Inflammatory macrophage (primary cell): Measurements from ENCODE around the gene ZNF792.
"Not testable (repeated sequence)": the region's sequence is repeated elsewhere in the genome, so short reads cannot be mapped to it uniquely, and the experiment has no call there.

Experiments
- DNase-seq, 2 donors: peaks; one replicate each; pipeline ENCODE4 v3.0.0-alpha.2; 2020 to 2022

ZNF792 gene

DNA sequence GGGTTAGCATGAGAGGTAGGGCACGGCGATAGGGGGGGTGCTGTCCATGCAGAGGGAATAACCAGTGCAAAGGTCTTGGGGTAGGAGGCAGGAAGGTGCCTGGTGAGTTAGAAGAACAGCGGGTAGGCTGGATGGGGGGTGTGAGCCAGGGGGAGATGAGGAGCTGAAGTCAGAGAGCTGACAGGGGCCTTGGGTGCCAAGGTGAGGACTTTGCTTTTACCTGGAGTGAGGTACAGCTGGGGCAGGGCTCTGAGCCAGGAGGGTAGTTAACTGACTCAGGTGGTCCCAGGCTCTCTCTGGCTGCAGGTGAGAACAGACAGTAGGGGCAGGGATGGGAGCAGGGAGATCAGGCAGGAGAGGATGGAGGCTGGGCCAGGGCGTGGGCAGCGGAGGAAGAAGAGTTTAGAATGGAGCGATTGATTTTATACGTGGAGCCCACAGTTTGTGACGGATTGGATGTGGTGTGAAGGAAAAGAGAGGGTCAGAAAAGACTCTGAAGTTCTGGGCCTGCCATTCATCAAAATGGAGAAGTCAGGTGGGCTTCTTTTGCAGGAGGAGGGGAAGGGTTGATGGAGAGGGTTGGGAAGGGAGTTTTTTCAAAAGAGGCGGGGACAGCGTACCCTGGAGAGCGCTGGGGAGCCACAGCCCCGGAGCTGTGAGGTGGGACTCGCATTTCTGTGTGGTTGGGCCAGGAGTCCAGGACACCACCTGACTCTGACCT lies 34.9 kb upstream of the ZNF792 start:
- no peak for DNase-seq

DNA sequence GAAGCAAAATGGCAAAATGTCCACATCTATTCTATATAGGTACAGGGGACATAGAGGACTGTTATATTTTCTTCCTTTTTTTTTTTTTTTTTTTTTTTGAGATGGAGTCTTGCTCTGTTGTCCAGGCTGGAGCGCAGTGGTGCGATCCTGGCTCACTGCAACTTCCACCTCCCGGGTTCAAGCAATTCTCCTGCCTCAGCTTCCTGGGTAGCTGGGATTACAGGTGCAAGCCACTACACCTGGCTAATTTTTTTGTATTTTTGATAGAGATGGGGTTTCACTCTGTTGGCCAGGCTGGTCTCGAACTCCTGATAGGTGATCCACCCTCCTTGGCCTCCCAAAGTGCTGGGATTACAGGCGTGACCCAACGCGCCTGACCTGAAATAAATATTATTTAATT lies 34.2 kb upstream of the ZNF792 start:
- DNase-seq, result not testable (repeated sequence)

DNA sequence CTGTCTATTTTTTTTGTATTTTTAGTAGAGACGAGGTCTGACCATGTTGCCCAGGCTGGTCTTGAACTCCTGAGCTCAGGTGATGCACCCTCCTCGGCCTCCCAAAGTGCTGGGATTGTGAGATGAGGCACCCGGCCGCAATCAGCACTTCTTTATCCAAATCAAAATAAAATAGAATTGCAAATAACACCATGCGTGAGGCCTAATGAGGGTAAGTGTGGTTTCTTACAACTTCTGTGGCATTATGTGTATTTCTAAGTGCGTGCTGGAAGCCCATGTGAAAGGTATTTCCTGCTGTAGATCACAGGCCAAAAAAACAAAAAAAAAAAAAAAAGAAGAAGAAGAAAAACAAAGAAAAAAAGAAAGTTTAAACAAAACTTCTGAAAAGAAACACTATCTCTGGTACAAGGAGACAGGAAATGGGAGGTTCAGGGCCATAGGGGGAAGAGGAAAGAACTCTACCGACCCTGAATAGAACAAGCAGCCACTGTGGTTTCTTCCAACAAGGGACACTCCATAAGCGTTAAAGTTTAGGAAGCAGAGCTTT lies 33.1 kb upstream of the ZNF792 start:
- DNase-seq, result peak in 1 of 2 donors; percentile 8

DNA sequence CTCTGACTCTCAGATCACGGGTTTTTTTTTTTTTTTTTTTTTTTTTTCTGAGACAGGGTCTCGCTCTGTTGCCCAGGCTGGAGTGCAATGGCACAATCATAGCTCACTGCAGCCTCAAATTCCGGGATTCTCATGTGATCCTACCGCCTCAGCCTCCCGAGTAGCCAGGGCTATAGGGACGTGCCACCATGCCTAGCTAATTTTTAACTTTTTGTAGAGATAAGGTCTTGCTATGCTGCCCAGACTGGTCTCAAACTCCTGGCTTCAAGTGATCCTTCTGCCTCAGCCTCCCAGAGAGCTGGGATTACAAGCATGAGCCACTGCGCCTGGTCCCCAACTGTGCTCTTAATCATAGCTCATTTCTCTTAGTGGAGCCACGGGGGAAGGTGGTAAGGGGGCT lies 31.5 kb upstream of the ZNF792 start:
- no peak for DNase-seq

- peak in 1 of 2 donors; percentile 13 for DNase-seq
Observed at GRCh38 chr19:34994643-34995541, 30.9 kb upstream of the ZNF792 start.

DNA sequence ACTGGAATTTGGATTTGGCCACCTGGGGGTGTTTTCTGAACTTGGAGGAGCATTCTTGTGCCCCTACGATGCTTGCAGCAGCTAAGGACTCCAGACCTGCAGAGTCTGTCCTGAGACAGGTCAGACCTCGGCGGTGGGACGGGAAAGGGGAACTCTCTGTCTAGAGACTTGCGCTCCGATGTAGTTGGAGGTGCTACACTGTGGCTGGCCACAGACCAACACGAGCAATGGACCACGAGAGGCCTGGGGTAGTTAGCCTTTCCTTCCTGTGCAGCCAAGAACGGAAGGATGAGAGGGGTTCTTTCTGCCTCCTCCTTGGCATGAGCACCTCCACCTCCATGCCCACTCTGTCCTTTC lies 30.2 kb upstream of the ZNF792 start:
- DNase-seq, result no peak

- not testable (repeated sequence) for DNase-seq
Observed at GRCh38 chr19:34992582-34992981, 28.6 kb upstream of the ZNF792 start.

DNA sequence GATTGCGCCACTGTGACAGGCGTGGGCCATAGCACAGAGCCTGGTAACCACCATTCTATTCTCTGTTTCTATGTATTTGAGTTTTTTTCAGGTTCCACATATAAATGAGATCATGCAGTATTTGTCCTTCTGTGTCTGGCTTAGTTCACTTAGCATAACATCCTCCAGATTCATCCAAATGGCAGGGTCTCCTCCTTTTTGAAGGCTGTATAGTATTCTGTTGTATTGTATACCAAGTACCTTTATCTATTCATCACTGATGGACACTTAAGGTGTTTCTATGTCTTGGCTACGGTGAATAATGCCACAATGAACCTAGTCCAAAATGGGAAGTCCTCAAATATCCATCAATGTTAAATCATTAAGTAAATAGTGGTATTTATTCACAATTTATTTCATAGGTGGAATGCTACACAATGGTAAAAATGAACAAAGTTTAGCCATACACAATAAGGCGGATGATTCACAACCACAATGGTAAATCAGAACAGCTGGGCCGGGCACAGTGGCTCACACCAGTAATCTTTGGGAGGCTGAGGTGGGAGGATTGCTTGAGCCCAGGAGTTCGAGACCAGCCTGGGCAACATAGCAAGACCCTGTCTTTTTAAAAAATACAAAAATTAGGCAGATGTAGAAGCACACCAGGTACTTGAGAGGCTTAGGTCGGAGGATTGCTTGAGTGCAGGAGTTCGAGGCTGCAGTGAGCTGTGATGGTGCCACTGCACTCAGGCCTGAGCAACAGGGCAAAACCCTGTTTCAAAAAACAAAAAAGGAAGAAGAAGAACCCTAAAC lies 27.7 kb upstream of the ZNF792 start:
- no peak for DNase-seq

- DNase-seq, result peak in 1 of 2 donors; percentile 5
Observed at GRCh38 chr19:34990578-34991192, 26.7 kb upstream of the ZNF792 start.

GRCh38 chr19:34989298-34989697 lies 25.3 kb upstream of the ZNF792 start:
- DNase-seq, result no peak

GRCh38 chr19:34988119-34988518 lies 24.1 kb upstream of the ZNF792 start:
- DNase-seq, result no peak

DNA sequence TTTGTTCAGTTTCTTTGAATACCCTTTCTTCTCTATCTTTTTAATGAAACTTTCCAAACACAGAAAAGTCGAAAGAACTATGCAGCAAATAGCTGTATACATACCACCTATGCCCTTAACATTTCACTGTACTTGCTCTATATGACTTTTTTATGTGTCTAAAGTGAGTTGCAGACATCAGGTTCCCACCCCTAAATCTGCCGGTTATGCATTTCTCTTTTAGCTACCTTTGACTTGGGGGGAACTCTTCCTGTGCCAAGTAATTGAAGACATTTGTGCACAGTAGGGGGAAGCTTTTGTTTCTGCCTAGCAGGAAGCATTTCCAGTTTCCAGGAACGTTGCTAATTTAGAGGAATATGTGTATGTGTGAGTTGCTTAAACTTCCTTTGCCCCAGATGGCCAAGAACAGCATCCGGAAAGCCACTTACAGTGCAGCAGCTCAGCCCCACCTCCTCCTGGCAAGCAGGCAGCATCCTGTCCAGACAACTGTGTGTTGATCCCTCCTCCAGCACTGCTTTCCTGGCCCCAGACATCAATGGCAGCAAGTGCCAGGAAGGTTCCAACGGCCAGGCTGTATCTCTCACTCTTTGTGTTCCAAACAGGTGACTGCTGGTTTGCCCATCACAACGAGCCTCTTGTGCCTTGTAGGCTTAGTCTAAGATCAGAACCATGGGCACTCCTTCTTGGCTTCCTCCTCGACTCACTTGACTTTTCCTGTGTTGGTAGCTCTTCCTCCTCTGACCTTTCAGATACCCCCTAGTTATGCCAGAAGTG lies 21.4 kb upstream of the ZNF792 start:
- DNase-seq, result no peak

- DNase-seq, result no peak
Observed at GRCh38 chr19:34984287-34984686, 20.3 kb upstream of the ZNF792 start.

GRCh38 chr19:34983786-34984185 lies 19.8 kb upstream of the ZNF792 start:
- DNase-seq, result no peak

- DNase-seq, result no peak
Observed at GRCh38 chr19:34982275-34982674, 18.2 kb upstream of the ZNF792 start.

DNA sequence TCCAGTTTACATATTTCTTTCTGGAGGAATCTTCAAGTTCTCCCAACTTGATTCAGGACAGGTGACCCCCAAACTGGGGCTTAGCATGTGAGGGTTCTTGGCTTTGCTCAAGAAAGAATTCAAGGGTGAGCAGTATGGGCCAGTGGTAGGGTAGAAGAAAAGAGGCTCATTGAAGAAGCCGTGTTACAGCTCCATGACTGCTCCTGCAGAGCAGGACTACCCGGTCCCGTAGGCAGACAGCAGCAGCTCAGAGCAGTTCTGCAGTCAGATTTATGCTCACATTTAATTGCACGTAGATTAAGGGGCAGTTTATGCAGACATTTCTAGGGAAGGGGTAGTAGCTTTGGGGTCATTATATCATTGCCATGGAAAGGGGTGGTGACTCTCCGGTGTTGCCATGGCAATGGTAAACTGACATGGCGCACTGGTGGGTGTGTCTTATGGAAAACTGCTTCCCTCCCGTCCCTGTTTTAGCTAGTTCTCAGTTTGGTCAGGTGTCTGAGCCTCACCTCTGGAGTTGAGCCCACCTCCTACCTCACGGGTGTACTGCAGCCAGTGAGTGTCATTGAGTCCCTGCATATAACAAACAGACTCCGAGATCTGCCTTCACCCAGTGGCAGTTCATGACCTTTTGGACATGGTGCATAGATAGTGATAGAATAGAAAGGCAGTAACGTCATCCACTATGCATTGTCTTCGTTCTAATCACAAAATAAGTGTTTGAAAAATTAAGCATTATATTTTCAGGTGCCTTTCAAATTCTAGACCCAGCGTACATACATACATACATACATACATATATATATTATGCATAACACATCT lies 16.0 kb upstream of the ZNF792 start:
- no peak for DNase-seq

- DNase-seq, result no peak
Observed at GRCh38 chr19:34976611-34977010, 12.6 kb upstream of the ZNF792 start.

- DNase-seq, result no peak
Observed at GRCh38 chr19:34975056-34975455, 11.0 kb upstream of the ZNF792 start.

DNA sequence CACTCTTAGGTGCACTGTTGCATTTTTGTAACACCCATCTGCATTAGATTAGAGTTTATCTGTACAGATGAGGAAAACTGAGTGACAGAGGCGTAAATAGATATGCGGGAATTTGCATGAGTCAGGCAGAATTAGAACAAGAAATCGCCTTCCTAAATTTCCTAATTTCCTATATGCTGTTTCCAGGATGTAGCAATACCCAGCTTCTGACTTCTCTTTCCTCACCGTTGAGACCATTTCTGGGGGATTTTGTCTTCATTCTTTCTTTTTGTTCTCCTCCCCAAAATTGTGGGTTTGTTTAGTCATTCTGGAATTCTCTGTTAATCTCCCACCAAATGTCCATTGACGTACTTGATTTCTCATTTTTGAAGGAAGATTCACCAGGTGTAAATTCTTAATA lies 10.6 kb upstream of the ZNF792 start:
- peak; percentile 50 to 74 for DNase-seq

DNA sequence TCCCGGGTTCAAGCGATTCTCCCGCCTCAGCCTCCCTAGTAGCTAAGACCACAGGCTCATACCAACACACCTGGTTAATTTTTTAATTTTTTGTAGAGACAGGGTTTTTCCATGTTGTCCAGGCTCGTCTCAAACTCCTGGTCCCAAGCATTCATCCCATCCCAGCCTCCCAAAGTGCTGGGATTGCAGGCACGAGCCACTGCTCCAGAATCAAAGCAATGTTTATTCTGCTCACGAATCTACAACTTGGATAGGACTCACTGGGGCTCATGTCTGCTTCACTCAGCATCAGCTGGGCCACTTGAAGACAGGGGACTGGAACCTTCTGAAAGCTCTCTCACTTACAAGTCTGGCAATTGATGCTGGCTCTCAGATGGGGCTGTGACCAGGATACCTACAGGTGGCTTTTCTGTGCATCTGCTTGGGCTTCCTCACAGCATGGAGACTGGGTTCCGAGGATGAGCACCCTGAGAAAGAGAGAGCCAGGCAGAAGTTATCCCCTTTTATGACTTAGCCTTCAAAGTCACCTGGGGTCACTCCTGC lies 8.2 kb upstream of the ZNF792 start:
- DNase-seq, result no peak
